Stimulated activated naive B cell treated with anti-CD40 and anti-IgM and Interleukin-4, amounts not matched to agents 10 μg/mL and 1 μg/mL and 100 μg/mL, for 72 hours (primary cell): ENCODE measurements around the gene BDH1.
"Not testable (repeated sequence)": the region's sequence is repeated elsewhere in the genome, so short reads cannot be mapped to it uniquely, and the experiment has no call there.

Source experiments
- ATAC-seq, 2 donors: fragments of 150-1000 bp; cut with Tn5 transposase; replicated peaks; 2 replicates each; pipeline ENCODE4 v1.10.0; 2021; ENCODE audit warnings: moderate library complexity in 1 of 2
- DNase-seq: peaks from one replicate; pipeline ENCODE4 v3.0.0; 2021
- H3K27ac Mint-ChIP-seq: one replicate; pipeline ENCODE4 v1.8.0; 2022; ENCODE audit warnings: mild to moderate bottlenecking, mixed read lengths
- H3K27me3 Mint-ChIP-seq, 2 donors: one replicate each; pipeline ENCODE4 v1.8.0; 2022; ENCODE audit warnings: mixed read lengths in 2 of 2
- H3K36me3 Mint-ChIP-seq, 2 donors: one replicate each; pipeline ENCODE4 v1.8.0; 2022; ENCODE audit warnings: mixed read lengths in 2 of 2, mild to moderate bottlenecking in 1 of 2
- H3K4me1 Mint-ChIP-seq, 2 donors: one replicate each; pipeline ENCODE4 v1.8.0; 2022; ENCODE audit warnings: mixed read lengths in 2 of 2, mild to moderate bottlenecking in 1 of 2
- H3K4me3 Mint-ChIP-seq, 2 donors: one replicate each; pipeline ENCODE4 v1.8.0; 2022; ENCODE audit warnings: mild to moderate bottlenecking in 2 of 2, mixed read lengths in 2 of 2, moderate library complexity in 1 of 2
- H3K9me3 Mint-ChIP-seq, 2 donors: one replicate each; pipeline ENCODE4 v1.8.0; 2022; ENCODE audit warnings: mixed read lengths in 2 of 2, mild to moderate bottlenecking in 1 of 2

The BDH1 gene, protein sequence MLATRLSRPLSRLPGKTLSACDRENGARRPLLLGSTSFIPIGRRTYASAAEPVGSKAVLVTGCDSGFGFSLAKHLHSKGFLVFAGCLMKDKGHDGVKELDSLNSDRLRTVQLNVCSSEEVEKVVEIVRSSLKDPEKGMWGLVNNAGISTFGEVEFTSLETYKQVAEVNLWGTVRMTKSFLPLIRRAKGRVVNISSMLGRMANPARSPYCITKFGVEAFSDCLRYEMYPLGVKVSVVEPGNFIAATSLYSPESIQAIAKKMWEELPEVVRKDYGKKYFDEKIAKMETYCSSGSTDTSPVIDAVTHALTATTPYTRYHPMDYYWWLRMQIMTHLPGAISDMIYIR

DNA sequence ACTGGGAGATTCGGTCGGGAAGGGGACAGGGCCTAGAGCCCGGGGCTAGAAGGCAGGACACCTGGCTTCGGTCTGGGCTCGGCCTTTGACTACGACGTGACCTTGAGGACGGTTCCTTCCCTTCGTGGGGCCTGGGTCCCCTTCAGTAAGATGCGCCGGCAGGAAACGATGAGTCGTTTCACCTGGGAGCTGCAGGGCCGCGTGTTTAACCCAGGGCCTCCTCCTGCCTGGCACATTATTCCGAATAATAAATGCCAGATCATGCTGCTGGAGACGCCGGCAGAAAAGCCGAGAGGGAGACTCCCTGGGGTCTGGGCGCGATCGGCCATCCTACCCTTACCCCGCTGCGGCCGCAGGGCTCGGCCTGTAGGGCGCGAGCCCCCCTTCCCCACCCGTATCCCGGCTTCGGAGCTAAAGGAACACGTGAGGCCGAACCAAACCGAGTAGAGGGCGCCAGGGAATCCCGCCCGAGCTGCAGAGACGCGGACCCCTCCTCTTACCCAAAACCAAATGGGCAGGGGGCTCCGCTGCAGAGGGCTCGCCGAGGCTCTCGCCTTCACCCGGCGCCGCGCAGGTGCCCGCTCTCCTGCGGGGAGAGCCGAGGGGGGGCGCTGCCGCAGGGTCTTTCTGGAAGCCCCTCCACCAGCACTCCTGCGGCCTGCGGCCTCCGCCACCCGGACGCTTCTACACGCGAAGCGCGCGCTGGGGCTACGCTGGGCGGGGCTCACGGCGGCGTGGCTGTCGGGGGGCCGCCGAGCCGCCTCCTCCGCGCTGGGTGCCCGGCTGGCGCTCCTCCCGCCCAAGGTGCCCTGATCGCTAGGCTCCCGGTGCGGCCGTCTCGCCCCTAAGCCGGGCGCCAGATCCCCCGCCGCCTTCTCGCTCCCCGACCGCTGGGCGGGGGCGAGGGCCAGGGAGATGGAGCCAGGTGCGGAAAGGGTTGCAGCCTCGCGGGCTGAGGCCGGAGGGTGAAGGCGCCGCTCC lies at the start of gene BDH1:
Gene BDH1 (minus strand): TSS at position 688 of the 981 bp plus-strand sequence. CDS start 9,525 bp downstream, outside the sequence.
- ATAC-seq: peak; percentile 56 to 67
- Mint-ChIP-seq H3K27me3 (peaks cover 12 to 14% of the 10 kb centered on the region in 2 donors), H3K4me3 (peak within 1 kb of the TSS; percentile 91 to 95), H3K27ac (peak within 1 kb of the TSS; percentile 95), H3K9me3 (no peaks in the 10 kb centered on the region), H3K36me3 (peaks cover 18% of the 10 kb centered on the region in 2 donors), H3K4me1 (peaks cover 12 to 28% of the 10 kb centered on the region in 2 donors)
- peak; percentile 64 for DNase-seq

DNA sequence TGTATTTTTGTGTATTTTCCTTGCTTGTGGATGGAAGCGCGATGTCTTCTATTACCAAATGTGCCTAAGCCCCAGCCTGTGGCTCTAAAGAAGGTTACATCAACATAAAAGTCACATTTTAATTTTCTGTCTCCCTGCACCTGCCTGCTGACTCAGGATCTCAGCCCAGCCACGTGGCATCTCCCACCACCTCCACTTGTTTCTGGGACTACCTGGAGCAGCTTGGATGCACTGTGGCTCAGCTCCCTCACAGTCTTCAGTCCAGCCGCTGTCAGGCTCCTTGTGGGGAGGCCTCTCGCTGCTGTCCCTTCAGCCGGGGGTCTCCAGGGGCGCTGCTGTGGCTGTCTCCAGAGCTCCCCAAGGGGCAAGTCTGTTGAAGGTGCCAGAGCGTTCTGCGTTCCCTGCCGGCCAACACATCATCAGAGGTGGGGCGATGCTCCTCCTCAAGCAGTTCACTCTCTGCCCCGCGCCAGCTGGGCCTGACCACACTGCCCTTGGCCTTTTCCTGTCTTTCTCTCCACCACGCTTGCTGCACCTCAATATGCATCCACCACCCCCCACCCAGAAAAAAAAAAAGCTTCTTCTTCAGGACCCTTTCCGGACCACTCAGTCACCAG lies 47.7 kb upstream of the BDH1 start:
- DNase-seq (no peak), ATAC-seq (no peak)
- Mint-ChIP-seq H3K27me3 (no peaks in the 10 kb centered on the region), H3K27ac (peak overlapping the region; percentile 69), H3K36me3 (peaks cover 20 to 38% of the 10 kb centered on the region in 2 donors), H3K4me3 (no peak overlapping the region), H3K4me1 (peaks cover 8% of the 10 kb centered on the region in 2 donors), H3K9me3 (no peaks in the 10 kb centered on the region)

DNA sequence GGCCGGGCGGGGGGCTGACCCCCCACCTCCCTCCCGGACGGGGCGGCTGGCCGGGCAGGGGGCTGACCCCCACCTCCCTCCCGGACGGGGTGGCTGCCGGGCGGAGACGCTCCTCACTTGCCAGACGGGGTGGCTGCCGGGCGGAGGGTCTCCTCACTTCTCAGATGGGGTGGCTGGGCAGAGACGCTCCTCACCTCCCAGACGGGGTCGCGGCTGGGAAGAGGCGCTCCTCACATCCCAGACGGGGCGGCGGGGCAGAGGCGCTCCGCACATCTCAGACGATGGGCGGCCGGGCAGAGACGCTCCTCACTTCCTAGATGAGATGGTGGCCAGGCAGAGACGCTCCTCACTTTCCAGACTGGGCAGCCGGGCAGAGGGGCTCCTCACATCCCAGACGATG lies 46.6 kb upstream of the BDH1 start:
- ATAC-seq, H3K4me1 Mint-ChIP-seq, H3K4me3 Mint-ChIP-seq, H3K27me3 Mint-ChIP-seq, H3K27ac Mint-ChIP-seq, H3K9me3 Mint-ChIP-seq, DNase-seq: not testable (repeated sequence)
- H3K36me3 Mint-ChIP-seq: peaks cover 15 to 31% of the 10 kb centered on the region in 2 donors

DNA sequence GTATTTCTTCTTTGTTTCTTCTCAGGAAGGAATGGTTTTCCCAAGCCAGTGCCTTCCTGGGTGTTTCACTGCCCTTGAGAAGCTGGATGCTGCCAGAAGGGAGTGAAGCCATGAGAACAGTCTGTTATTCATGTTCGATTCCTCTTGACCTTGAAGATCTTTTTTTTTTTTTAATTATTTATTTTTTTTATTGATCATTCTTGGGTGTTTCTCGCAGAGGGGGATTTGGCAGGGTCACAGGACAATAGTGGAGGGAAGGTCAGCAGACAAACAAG lies 45.7 kb upstream of the BDH1 start:
- H3K36me3 Mint-ChIP-seq: peaks cover 11 to 26% of the 10 kb centered on the region in 2 donors
- H3K4me3 Mint-ChIP-seq, H3K4me1 Mint-ChIP-seq, H3K27ac Mint-ChIP-seq, ATAC-seq, H3K27me3 Mint-ChIP-seq, DNase-seq, H3K9me3 Mint-ChIP-seq: not testable (repeated sequence)

DNA sequence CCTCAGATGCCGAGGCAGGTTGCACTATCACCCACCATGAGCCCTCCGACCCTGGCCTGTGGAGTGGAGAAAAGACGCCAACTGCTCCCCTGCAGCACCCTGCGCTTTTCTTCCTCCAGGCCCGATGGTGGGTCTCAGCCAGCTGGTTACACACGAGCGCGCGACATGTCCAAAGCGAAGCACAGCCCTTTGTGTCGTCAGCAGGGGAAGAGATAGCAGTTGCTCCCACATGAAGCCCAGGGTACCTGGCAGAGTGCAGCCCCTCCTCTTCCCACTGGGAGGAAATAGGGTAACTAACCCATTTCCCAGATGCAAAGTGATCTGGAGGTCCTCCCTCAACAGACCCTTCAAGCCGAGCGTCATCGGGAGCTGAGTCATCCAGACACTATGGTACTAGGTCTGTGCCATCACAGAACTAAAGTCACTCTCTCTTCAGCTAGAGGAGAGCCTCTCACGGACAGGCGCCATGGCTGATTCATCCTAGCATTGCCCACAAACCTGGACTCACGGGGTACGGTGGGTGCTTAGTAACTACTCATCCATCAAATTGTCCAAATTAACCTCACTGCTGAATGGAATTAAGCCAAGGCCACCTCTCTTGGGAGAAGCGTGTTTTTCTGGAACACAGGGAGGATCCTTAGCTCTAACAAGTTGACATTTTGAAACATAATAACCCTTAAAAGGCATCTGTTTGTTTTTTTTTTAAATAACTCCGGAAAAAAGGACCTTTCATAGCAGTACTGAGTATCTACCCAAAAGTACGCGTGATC lies 45.2 kb upstream of the BDH1 start:
- no peaks in the 10 kb centered on the region for H3K9me3 Mint-ChIP-seq
- peaks cover 8% of the 10 kb centered on the region in 2 donors for H3K4me1 Mint-ChIP-seq
- DNase-seq: no peak
- H3K27me3 Mint-ChIP-seq: no peaks in the 10 kb centered on the region
- H3K36me3 Mint-ChIP-seq: peaks cover 11 to 24% of the 10 kb centered on the region in 2 donors
- no peak overlapping the region for H3K4me3 Mint-ChIP-seq
- H3K27ac Mint-ChIP-seq: no peak overlapping the region
- ATAC-seq: no peak

DNA sequence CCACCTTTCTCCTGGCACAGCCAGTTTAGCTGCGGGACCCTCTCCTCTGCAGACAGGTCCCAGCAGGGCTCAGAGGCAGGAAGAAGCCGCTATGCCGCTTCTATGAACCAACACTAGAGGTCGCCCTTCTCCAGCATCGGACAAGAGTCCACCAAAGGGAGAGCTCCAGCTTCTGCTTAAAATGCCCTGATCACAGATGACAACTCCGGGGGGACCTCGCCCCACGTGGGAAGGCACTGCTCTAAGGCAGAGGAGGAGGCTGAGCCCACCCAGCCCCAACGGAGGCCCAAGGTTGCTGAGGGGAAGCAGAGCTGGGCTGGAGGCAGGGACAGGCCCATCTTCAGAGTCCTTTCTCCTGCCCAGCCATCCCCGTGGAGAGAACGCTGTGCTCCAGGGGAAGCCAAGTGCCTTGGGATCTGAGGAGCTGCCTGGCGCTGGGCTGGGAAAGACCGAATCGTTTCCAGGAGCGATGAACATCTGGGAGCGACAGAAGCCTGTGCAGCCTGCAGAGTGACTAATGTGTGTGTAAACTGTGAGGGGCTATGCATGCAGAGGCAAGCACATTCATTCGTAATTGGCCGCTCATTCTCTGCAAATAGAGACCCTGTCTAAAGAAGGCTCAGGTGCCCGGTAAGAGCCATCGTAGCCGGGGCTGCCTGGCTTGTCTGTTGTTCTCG lies 43.5 kb upstream of the BDH1 start:
- H3K36me3 Mint-ChIP-seq: peaks cover 11 to 22% of the 10 kb centered on the region in 2 donors
- H3K4me1 Mint-ChIP-seq: peaks cover 8% of the 10 kb centered on the region in 2 donors
- H3K9me3 Mint-ChIP-seq: no peaks in the 10 kb centered on the region
- peak overlapping the region; percentile 62 for H3K27ac Mint-ChIP-seq
- no peaks in the 10 kb centered on the region for H3K27me3 Mint-ChIP-seq
- no peak overlapping the region for H3K4me3 Mint-ChIP-seq
- ATAC-seq: peak; percentile 96 to 98
- DNase-seq: peak; percentile 69

DNA sequence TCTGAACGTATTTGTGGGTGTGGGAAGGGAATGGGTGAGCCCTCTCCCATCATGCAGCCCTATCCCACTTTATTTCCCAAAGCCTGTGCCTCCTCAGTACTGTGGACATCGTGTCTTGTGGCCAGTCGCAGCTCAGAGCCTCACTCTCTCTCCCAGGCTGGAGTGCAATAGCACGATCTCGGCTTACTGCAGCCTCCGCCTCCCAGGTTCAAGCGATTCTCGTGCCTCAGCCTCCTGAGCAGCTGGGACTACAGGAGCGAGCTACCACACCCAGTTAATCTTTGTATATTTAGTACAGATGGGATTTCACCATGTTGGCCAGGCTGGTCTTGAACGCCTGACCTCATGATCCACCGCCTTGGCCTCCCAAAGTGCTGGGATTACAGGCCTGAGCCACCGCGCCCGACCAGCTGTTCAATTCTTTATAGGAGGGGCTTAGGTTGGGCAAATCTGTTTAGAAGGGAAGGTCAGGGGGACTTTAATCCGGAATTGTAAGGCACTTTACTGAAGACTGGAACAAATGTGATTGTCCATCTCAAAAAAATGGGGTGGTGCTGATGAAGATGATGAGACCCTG lies 42.7 kb upstream of the BDH1 start:
- peaks cover 6 to 15% of the 10 kb centered on the region in 2 donors for H3K36me3 Mint-ChIP-seq

DNA sequence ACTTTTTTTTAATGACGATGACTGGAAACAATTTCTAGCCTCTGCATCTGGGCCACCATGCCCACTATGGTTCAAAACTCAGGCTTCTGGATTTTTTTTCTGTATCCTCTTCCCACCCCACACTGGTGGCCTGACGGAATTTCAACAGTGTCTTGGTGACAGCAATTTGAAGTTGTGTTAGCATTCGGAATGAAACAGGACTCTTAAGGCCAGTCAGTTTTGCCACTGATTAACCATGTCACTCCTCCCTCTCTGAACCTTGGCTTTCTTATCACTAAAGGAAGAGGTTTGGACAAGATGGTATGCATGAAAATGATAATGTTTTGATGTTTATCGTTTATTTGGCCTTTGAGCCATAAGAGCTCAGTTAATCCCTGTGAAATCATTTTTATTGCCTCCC lies 41.6 kb upstream of the BDH1 start:
- DNase-seq (no peak), ATAC-seq (no peak)
- no peak overlapping the region for H3K27ac Mint-ChIP-seq
- H3K4me1 Mint-ChIP-seq: peaks cover 6 to 12% of the 10 kb centered on the region in 2 donors
- H3K4me3 Mint-ChIP-seq: no peak overlapping the region
- no peaks in the 10 kb centered on the region for H3K27me3 Mint-ChIP-seq
- H3K9me3 Mint-ChIP-seq: no peaks in the 10 kb centered on the region
- H3K36me3 Mint-ChIP-seq: peaks cover 2 to 3% of the 10 kb centered on the region in 2 donors

More for the DNA sequence above, 42.7 kb upstream of the BDH1 start:
- Mint-ChIP-seq H3K9me3 (no peaks in the 10 kb centered on the region), H3K27me3 (no peaks in the 10 kb centered on the region), H3K4me3 (no peak overlapping the region), H3K27ac (no peak overlapping the region), H3K4me1 (peaks cover 6 to 8% of the 10 kb centered on the region in 2 donors)
- ATAC-seq (no peak), DNase-seq (no peak)

DNA sequence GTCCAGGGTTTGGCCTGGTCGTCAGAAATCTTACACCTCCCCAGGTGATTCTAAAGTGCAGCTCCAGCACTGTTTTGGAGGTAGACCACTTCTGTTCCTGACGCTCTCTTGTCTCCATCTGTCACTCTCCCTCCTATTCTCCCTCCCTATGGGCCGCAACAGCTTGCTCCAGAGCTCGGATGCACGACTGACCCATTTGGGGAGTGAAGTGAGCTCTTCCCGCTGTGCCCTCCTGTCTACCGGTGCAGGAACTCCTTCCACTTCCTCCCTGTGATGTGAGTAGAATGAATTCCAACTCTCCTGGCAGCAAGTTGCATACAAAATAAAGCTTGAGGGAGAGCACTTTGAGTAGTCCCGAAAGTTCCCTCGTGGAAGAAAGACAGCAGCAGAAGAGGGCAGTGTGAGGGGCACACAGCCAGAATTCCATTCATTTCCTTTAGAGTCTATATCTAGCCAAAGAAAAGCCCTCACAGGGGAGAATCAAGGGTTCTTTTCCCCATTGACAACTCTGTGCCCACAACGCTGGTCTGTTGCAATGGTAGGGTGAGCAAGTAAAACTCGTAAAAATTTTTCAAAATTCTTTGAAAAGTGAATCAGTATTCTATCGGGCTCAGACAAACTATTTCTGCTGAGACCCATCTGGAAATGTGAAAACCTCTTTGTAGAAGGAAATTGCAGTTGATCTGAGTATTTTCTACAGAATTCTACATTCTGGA lies 39.9 kb upstream of the BDH1 start:
- no peak overlapping the region for H3K4me3 Mint-ChIP-seq
- no peak overlapping the region for H3K27ac Mint-ChIP-seq
- peaks cover 0 to 2% of the 10 kb centered on the region in 2 donors for H3K36me3 Mint-ChIP-seq
- H3K27me3 Mint-ChIP-seq: peaks cover 3 to 7% of the 10 kb centered on the region in 2 donors
- no peaks in the 10 kb centered on the region for H3K9me3 Mint-ChIP-seq
- ATAC-seq: no peak
- DNase-seq: no peak
- H3K4me1 Mint-ChIP-seq: peaks cover 9 to 21% of the 10 kb centered on the region in 2 donors

DNA sequence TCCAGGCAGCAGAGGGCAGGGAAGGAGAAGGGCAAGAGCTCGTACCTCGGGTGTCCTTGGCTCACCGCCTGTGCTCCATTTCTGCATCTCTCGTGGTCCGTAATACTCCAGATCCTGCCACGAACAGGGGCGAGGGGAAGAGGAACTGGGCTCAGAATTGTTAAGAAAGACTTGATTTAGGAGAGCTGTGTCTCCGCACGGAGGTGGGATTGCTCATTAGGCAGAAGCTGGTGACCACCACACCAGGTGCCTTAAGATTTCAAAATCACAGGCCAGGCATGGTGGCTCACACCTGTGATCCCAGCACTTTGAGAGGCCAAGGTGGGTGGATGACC lies 37.2 kb upstream of the BDH1 start:
- DNase-seq: no peak
- Mint-ChIP-seq H3K4me3 (no peak overlapping the region), H3K27me3 (peaks cover 3 to 7% of the 10 kb centered on the region in 2 donors), H3K27ac (no peak overlapping the region), H3K4me1 (peaks cover 3 to 13% of the 10 kb centered on the region in 2 donors), H3K36me3 (no peaks in the 10 kb centered on the region), H3K9me3 (no peaks in the 10 kb centered on the region)
- ATAC-seq: no peak

DNA sequence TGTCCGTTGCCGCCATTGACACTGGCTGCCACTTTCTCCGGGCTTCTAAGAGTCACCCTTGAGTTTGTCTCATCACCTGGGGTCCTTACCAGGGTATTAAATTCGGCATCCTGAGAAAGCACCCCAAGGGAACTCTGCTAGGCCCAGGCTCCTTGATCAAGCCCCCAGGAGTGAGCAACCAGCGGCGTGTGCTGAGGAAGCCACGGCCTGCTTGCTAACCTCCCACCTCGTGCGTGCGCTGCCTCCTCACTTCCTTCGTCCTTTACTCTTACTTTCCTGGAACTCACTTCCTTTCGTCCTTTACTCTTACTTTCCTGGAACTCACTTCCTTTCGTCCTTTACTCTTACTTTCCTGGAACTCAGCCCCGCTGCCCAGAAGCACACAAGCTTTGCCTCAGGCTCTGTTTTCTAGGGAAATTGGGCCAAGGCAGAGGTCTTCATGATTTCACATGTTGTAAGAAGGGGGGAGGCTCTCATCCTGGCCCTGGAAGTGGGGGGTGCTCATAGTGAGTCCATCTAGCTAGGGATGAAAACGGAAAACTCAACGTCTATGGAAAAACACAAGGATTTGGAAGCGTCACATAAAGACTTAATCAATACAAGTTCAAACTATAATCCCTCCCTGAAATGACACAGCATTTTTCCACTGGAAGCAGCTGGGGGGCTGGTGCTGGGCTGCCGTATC lies 36.7 kb upstream of the BDH1 start:
- peaks cover 3 to 13% of the 10 kb centered on the region in 2 donors for H3K4me1 Mint-ChIP-seq
- H3K27me3 Mint-ChIP-seq: peaks cover 3 to 8% of the 10 kb centered on the region in 2 donors
- DNase-seq (no peak), ATAC-seq (no peak)
- no peaks in the 10 kb centered on the region for H3K36me3 Mint-ChIP-seq
- H3K4me3 Mint-ChIP-seq: no peak overlapping the region
- no peaks in the 10 kb centered on the region for H3K9me3 Mint-ChIP-seq
- no peak overlapping the region for H3K27ac Mint-ChIP-seq

DNA sequence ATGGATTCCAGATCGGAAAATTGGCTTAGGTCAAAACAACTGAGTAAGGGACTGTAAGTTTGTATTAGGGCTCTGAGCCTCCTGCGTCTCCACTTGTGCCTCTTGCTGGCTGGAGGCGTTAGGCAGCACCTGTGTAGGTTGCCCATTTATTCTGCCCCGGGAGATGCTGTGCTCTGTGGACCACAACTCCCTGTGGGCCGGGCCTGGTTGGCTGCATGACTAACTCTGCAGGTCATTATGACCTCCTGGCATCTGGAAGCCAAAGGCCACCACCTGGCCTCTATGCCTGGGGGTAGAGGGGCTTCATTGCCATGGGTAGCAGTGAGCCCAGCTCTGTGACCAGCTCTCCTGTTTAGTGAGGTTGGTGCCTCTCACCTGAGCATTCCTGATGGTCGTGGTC lies 36.0 kb upstream of the BDH1 start:
- ATAC-seq (peak; percentile 76 to 89), DNase-seq (no peak)
- Mint-ChIP-seq H3K4me1 (peaks cover 3 to 13% of the 10 kb centered on the region in 2 donors), H3K27me3 (peaks cover 3 to 13% of the 10 kb centered on the region in 2 donors), H3K9me3 (no peaks in the 10 kb centered on the region), H3K36me3 (no peaks in the 10 kb centered on the region), H3K27ac (no peak overlapping the region), H3K4me3 (no peak overlapping the region)
